GM06990 (cell line): ENCODE data around the gene GPM6B.

Source experiments
- DNase-seq: peaks from one replicate; pipeline ENCODE4 v3.0.0-alpha.2; 2011; ENCODE audit not compliant: insufficient read length; ENCODE audit errors: extremely low read depth
- H3K27me3 ChIP-seq: replicated peaks from 2 replicates; pipeline ENCODE4 v1.6.0; 2011; ENCODE audit warnings: low read length; ENCODE audit not compliant: control insufficient read depth, insufficient read depth
- H3K36me3 ChIP-seq: 2 replicates; pipeline ENCODE4 v1.5.1; 2011; ENCODE audit warnings: low read length; ENCODE audit not compliant: control insufficient read depth, insufficient read depth
- H3K4me3 ChIP-seq: replicated peaks from 2 replicates; pipeline ENCODE4 v1.5.1; 2011; ENCODE audit warnings: low read depth, mild to moderate bottlenecking, control low read depth, low read length
- TF ChIP-seq, protein P1 (sequence below): IDR thresholded peaks from 2 replicates; pipeline ENCODE4 v1.5.1; 2011; ENCODE audit warnings: low read length, control low read depth, mild to moderate bottlenecking, inconsistent platforms; ENCODE audit not compliant: insufficient read depth, poor library complexity, severe bottlenecking

Gene GPM6B

DNA sequence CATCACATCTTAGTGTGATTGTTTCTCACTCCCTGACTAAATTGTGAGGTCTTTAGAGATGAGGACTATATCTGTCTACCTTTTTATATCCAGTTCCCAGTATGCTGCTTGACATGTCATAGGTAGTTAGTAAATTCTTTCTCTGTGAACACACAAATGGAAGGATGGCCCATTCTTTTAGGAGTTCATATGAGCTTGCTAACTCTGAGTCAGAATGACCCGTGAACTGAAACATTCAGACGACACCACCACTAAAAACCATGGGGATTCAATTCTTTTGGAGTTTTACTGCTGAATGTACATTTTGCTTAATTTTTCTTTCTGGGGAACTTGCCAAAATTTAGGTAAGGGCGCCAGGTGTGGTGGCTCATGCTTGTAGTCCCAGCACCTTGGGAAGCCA is 68.4 kb downstream of the GPM6B start:
- TF ChIP-seq, protein P1, sequence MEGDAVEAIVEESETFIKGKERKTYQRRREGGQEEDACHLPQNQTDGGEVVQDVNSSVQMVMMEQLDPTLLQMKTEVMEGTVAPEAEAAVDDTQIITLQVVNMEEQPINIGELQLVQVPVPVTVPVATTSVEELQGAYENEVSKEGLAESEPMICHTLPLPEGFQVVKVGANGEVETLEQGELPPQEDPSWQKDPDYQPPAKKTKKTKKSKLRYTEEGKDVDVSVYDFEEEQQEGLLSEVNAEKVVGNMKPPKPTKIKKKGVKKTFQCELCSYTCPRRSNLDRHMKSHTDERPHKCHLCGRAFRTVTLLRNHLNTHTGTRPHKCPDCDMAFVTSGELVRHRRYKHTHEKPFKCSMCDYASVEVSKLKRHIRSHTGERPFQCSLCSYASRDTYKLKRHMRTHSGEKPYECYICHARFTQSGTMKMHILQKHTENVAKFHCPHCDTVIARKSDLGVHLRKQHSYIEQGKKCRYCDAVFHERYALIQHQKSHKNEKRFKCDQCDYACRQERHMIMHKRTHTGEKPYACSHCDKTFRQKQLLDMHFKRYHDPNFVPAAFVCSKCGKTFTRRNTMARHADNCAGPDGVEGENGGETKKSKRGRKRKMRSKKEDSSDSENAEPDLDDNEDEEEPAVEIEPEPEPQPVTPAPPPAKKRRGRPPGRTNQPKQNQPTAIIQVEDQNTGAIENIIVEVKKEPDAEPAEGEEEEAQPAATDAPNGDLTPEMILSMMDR, result no peak
- peaks cover 4% of the 10 kb centered on the region for H3K36me3 ChIP-seq
- DNase-seq, result no peak
- H3K27me3 ChIP-seq, result no peaks in the 10 kb centered on the region
- no peak overlapping the region for H3K4me3 ChIP-seq

DNA sequence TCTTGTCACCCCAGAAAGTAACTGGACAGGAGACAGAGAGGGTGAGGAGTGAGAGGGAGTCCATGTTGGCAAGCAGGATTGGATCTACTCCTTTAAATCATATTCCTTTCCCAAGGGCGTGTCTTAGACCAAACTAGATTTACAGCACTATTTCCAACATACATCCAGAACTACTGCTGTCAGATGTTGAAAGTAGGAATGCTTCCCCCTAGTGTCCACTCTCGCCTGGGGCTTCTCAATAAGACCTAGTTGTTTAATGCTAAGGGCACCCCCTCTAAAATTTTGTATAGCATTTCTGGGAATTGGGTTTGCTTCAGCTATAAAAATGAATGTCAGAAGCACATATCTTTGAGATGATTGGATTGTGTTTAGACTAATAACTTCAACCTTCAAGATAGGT is 69.1 kb downstream of the GPM6B start:
- no peak for DNase-seq
- Histone ChIP-seq H3K4me3 (no peak overlapping the region), H3K27me3 (no peaks in the 10 kb centered on the region), H3K36me3 (peaks cover 4% of the 10 kb centered on the region)
- TF ChIP-seq, protein P1, result peak; percentile 56

DNA sequence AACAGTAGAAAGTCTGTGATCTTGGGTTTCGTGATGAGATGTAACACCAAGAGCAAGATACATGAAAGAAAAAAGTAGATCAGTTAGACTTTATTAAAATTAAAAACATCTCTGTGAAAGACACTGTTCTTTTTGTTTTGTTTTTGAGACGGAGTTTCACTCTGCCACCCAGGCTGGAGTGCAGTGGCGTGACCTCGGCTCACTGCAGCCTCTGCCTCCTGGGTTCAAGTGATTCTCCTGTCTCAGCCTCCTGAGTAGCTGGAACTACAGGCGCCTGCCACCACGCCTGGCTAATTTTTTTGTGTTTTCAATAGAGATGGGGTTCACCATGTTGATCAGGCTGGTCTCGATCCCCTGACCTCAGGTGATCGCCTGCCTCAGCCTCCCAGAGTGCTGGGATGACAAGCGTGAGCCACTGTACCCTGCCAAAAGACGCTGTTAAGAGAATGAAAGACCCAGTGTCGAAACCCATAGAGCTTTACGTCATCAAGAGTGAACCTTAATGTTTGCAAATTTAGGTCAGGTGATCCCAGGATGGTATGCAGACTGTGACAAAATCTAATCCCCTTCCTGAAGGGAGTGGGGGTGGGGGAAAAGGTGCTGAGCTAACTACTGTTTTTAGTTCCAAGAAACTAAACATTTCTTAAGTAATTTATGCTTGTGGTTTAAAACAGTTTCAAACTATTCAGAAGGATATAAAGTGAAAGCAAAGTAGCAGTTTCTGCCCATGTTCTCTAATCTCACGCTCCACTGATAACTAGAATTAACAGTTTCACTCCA is 74.3 kb downstream of the GPM6B start:
- Histone ChIP-seq H3K27me3 (no peaks in the 10 kb centered on the region), H3K4me3 (peak overlapping the region; percentile 35), H3K36me3 (peaks cover 4% of the 10 kb centered on the region)
- TF ChIP-seq, protein P1, result no peak
- peak; percentile 74 for DNase-seq

DNA sequence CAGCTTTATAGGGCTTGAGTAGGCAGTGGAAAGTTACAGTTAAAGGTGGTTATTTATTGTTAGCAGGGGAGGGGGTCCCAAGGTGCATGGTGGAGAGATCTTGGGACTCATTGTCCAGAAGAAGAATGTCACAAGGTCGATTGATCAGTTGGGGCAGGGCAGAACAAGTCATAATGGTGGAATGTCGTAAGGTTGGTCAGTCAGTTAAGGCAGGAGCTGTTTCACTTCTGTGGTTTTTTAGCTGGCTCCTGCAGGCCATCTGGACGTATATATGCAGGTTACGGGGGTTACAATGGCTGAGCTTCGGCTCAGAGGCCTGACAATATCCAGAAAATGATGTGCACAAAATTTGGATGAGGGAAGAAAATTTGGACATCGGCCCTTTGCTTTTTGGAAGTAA is 75.2 kb downstream of the GPM6B start:
- no peak for DNase-seq
- Histone ChIP-seq H3K27me3 (no peaks in the 10 kb centered on the region), H3K4me3 (no peak overlapping the region), H3K36me3 (no peaks in the 10 kb centered on the region; the same call in 1 of the 2 replicates)
- TF ChIP-seq, protein P1, result no peak

DNA sequence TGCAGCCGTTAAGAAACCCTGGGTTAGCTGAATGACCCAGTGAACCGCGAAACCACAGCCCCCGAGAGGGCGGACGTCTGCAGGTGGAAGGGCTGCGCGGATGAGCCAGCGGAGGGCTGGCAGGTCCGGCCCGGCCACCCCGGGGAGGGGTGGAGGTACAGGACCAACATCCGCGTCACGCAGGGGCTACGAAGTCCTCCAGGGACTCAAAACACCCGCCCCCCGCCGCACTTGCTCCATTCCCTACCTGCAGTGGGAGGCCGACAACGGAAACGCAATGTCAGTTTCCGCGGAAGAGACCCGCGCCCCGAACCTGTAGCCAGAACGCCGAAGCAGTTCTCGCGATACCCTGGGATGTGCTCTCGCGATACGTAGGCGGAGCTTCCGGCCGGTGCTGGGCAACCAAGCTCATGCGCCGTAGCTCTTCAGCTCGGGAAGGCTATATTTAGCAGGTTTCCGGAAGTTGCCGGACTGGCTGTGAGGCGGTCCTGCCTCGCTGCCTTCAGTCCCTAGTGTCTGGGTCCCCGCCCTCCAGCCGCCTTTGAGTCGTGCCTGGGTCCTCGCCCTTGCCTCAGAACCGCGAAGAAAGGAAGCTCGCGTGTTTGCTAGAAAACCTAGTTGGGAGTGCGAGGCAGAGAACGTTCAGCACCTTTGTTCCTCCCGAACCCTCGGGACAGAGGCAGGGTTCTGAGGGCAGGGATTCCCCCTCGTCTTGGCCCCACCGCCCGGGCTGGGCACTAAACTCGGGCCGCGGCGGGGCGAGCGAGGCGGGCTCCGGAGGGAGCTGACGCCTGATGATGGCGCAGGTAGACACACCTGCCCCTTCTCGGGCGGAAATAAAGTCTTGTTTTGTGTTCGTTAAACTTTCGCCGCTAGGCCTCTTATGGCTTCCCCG is 82.4 kb downstream of the GPM6B start, which contains the start of the genes OFD1 and TRAPPC2:
TSS of gene OFD1 (plus strand) at position 471 of the 895 bp plus-strand sequence. CDS start at position 795, 324 bp downstream.
TSS of gene TRAPPC2 (minus strand) at position 343 of the 895 bp plus-strand sequence. CDS start 14,657 bp downstream, outside the sequence.
- H3K27me3 ChIP-seq, result no peaks in the 10 kb centered on the region
- peak; percentile 95 for DNase-seq
- H3K36me3 ChIP-seq, result no peaks in the 10 kb centered on the region; the same call in 1 of the 2 replicates
- TF ChIP-seq, protein P1, result no peak
- H3K4me3 ChIP-seq, result peak within 1 kb of the TSS; percentile 86
